Measurements from ENCODE around the gene AMIGO1.
"Not testable (repeated sequence)": the region's sequence is repeated elsewhere in the genome, so short reads cannot be mapped to it uniquely, and the experiment has no call there.

Gene AMIGO1

DNA sequence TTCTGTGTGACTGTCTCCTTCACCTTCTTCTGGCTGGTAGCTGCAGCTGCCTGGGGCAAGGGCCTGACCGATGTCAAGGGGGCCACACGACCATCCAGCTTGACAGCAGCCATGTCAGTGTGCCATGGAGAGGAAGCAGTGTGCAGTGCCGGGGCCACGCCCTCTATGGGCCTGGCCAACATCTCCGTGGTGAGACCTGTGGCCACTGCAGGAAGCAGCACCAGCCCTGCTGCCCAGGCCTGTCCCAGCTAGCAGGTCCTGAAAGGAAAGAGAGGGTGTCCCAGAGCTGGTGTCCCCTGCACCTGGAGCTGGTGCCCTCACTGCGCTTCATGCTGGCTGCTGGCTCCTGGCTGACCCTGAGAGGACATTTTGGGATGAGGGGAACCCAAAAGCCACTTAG lies 31.7 kb downstream of the AMIGO1 start:
- no peak overlapping the region for H3K4me3 ChIP-seq (replicated peaks; ENCODE audit: insufficient read depth, low read length)
- H3K27me3 ChIP-seq (ENCODE audit: insufficient read depth, poor library complexity, severe bottlenecking) = peaks cover 4% of the 10 kb centered on the region
- no peak for DNase-seq (ENCODE audit: low read depth in 1 of 2, low spot score in 1 of 2)
- TF ChIP-seq, protein P1, sequence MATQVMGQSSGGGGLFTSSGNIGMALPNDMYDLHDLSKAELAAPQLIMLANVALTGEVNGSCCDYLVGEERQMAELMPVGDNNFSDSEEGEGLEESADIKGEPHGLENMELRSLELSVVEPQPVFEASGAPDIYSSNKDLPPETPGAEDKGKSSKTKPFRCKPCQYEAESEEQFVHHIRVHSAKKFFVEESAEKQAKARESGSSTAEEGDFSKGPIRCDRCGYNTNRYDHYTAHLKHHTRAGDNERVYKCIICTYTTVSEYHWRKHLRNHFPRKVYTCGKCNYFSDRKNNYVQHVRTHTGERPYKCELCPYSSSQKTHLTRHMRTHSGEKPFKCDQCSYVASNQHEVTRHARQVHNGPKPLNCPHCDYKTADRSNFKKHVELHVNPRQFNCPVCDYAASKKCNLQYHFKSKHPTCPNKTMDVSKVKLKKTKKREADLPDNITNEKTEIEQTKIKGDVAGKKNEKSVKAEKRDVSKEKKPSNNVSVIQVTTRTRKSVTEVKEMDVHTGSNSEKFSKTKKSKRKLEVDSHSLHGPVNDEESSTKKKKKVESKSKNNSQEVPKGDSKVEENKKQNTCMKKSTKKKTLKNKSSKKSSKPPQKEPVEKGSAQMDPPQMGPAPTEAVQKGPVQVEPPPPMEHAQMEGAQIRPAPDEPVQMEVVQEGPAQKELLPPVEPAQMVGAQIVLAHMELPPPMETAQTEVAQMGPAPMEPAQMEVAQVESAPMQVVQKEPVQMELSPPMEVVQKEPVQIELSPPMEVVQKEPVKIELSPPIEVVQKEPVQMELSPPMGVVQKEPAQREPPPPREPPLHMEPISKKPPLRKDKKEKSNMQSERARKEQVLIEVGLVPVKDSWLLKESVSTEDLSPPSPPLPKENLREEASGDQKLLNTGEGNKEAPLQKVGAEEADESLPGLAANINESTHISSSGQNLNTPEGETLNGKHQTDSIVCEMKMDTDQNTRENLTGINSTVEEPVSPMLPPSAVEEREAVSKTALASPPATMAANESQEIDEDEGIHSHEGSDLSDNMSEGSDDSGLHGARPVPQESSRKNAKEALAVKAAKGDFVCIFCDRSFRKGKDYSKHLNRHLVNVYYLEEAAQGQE (IDR thresholded peaks at IDR 0.05; ENCODE audit: insufficient replicate concordance, low read depth) = peak; percentile 33
- TF ChIP-seq, protein P2, sequence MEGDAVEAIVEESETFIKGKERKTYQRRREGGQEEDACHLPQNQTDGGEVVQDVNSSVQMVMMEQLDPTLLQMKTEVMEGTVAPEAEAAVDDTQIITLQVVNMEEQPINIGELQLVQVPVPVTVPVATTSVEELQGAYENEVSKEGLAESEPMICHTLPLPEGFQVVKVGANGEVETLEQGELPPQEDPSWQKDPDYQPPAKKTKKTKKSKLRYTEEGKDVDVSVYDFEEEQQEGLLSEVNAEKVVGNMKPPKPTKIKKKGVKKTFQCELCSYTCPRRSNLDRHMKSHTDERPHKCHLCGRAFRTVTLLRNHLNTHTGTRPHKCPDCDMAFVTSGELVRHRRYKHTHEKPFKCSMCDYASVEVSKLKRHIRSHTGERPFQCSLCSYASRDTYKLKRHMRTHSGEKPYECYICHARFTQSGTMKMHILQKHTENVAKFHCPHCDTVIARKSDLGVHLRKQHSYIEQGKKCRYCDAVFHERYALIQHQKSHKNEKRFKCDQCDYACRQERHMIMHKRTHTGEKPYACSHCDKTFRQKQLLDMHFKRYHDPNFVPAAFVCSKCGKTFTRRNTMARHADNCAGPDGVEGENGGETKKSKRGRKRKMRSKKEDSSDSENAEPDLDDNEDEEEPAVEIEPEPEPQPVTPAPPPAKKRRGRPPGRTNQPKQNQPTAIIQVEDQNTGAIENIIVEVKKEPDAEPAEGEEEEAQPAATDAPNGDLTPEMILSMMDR (IDR thresholded peaks at IDR 0.05; ENCODE audit: insufficient read depth, low read length) = no peak
- H3K27ac ChIP-seq (replicated peaks) = no peak overlapping the region

DNA sequence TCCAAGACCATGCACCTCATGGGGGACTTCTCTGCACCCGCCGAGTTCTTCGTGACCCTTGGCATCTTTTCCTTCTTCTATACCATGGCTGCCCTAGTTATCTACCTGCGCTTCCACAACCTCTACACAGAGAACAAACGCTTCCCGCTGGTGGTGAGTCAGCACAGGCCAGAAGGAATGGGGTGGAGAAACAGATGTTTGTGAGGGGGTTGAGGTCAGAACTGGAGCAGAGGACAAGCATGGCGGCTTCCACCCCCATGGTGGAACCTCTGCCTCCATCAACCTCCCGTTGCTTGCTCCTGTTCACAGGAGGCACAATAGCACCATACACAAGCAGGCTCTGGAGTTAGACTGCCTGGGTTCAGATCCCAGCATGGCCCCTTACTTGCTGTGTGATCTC lies 32.7 kb downstream of the AMIGO1 start:
- no peak for TF ChIP-seq POLR2AphosphoS5 (IDR thresholded peaks at IDR 0.05; ENCODE audit: low read depth)
- no peak for TF ChIP-seq SPI1 (IDR thresholded peaks at IDR 0.05; ENCODE audit: borderline replicate concordance, low read depth)

DNA sequence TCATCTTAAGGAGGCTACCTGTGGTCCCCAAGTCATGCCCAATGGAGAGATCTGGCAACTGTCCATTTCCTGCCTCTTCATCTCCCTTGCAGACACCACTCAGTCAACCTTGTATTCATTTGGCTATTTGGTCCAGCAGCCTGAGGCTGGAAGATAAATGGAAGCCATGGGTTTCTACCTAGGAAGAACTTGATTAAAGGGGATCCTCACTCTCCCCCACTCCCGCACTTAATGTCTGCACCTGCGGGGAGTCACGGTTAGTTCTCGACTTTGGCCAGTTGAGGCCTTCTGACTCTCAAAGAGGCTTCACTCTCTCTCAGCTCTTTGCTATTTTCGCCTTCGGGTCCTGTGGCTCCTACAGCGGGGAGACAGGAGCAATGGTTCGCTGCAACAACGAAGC lies 34.3 kb downstream of the AMIGO1 start:
- Histone ChIP-seq H3K27ac (replicated peaks) (no peak overlapping the region), H3K4me3 (replicated peaks; ENCODE audit: insufficient read depth, low read length) (no peak overlapping the region), H3K27me3 (ENCODE audit: insufficient read depth, poor library complexity, severe bottlenecking) (peaks cover 3% of the 10 kb centered on the region)
- no peak for DNase-seq (ENCODE audit: low read depth in 1 of 2, low spot score in 1 of 2)
- no peak for TF ChIP-seq SPI1 (IDR thresholded peaks at IDR 0.05; ENCODE audit: borderline replicate concordance, low read depth)
- TF ChIP-seq, protein P2 (IDR thresholded peaks at IDR 0.05; ENCODE audit: insufficient read depth, low read length) = no peak
- no peak for TF ChIP-seq GABPA (IDR thresholded peaks at IDR 0.05; ENCODE audit: low read depth)
- TF ChIP-seq POLR2AphosphoS5 (IDR thresholded peaks at IDR 0.05; ENCODE audit: low read depth) = no peak
- TF ChIP-seq, protein P1 (IDR thresholded peaks at IDR 0.05; ENCODE audit: insufficient replicate concordance, low read depth) = no peak

More for the DNA sequence above, 32.7 kb downstream of the AMIGO1 start:
- no peak overlapping the region for H3K4me3 ChIP-seq (replicated peaks; ENCODE audit: insufficient read depth, low read length)
- H3K27me3 ChIP-seq (ENCODE audit: insufficient read depth, poor library complexity, severe bottlenecking) = peaks cover 4% of the 10 kb centered on the region
- DNase-seq (ENCODE audit: low read depth in 1 of 2, low spot score in 1 of 2) = no peak
- no peak overlapping the region for H3K27ac ChIP-seq (replicated peaks)

DNA sequence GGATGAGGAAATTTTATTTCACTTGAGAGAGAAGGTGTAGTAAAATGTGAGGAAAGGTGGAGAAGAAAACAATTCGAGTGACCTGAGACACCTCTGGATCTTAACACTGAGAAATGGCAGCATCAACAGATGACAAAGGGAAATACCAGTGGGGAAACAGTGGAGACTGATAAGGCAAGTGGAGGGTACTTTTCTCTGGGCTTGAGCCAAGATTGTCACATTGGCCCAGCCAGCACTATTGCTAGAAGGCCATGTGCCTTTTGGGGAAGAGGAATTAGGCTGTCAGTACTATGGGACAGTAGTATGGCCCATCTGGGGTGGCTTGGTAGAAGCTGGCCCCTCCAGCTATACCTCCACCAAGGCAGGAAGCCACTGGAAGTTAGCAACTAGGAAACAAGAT lies 34.8 kb downstream of the AMIGO1 start:
- TF ChIP-seq SPI1 (IDR thresholded peaks at IDR 0.05; ENCODE audit: borderline replicate concordance, low read depth) (no peak), POLR2AphosphoS5 (IDR thresholded peaks at IDR 0.05; ENCODE audit: low read depth) (no peak), GABPA (IDR thresholded peaks at IDR 0.05; ENCODE audit: low read depth) (no peak)
- TF ChIP-seq, protein P1 (IDR thresholded peaks at IDR 0.05; ENCODE audit: insufficient replicate concordance, low read depth) = no peak
- TF ChIP-seq, protein P2 (IDR thresholded peaks at IDR 0.05; ENCODE audit: insufficient read depth, low read length) = no peak
- no peak for DNase-seq (ENCODE audit: low read depth in 1 of 2, low spot score in 1 of 2)
- H3K4me3 ChIP-seq (replicated peaks; ENCODE audit: insufficient read depth, low read length) = no peak overlapping the region
- H3K27me3 ChIP-seq (ENCODE audit: insufficient read depth, poor library complexity, severe bottlenecking) = peaks cover 9% of the 10 kb centered on the region
- H3K27ac ChIP-seq (replicated peaks) = no peak overlapping the region

DNA sequence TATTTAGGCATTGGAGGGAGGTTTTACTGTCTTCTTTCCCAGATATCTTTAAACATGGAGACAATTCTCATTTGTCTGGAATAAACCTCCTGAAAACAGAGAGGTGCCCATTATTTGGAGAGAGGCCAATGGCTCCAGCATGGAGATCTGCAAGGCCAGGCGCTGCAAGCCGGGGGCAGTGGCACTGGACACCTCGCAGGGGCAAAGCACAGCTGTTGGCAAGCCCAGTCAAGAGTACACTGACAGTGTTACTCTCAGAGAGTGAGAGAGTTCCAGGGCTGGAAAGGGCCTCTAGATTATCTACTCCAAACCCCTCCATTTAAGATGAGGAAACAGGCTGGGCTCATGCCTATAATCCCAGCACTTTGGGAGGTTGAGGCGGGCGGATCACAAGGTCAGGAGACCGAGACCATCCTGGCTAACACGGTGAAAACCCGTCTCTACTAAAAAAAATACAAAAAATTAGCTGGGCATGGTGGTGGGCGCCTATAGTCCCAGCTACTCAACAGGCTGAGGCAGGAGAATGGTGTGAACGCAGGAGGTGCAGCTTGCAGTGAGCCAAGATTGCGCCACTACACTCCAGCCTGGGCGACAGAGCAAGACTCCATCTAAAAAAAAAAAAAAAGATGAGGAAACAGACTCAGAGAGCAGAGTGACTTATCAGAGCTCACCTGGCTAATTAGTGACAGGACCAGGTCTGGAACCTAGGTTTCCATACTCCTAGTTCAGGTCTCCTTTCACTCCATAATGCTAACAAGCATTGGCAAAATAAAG lies 36.1 kb downstream of the AMIGO1 start:
- H3K27ac ChIP-seq (replicated peaks); DNase-seq (ENCODE audit: low read depth in 1 of 2, low spot score in 1 of 2); H3K4me3 ChIP-seq (replicated peaks; ENCODE audit: insufficient read depth, low read length): not testable (repeated sequence)
- H3K27me3 ChIP-seq (ENCODE audit: insufficient read depth, poor library complexity, severe bottlenecking) = peaks cover 16% of the 10 kb centered on the region

Measured in HL-60 (cell line).